Stimulated activated CD8-positive, alpha-beta memory T cell treated with anti-CD3 and anti-CD28 coated beads, Interleukin-7, amount 100 ng/mL, for 1 hour (primary cell): ENCODE data around the gene SPO11.
A peak's percentile ranks its signal among the peaks of the same experiment; 100 is the strongest.

Source experiments
- DNase-seq, 2 donors: peaks; one replicate each; pipeline ENCODE4 v3.0.0-alpha.2; 2020; ENCODE audit warnings: low read depth in 2 of 2

Gene SPO11

GRCh38 chr20:57375652-57376230 is 46.1 kb downstream of the SPO11 start:
- no peak for DNase-seq

GRCh38 chr20:57377350-57377749 is 47.7 kb downstream of the SPO11 start:
- DNase-seq, result no peak

- DNase-seq, result no peak
These were observed 48.5 kb downstream of the SPO11 start for GRCh38 chr20:57378107-57378506.

- no peak for DNase-seq
These were observed 49.2 kb downstream of the SPO11 start for GRCh38 chr20:57378646-57379262.

GRCh38 chr20:57379263-57379647 is 49.7 kb downstream of the SPO11 start:
- DNase-seq, result no peak

GRCh38 chr20:57380081-57380750 is 50.6 kb downstream of the SPO11 start:
- no peak for DNase-seq

- peak; percentile 65 to 79 for DNase-seq
These were observed 52.2 kb downstream of the SPO11 start for GRCh38 chr20:57381596-57382503.

GRCh38 chr20:57382516-57382915 is 52.9 kb downstream of the SPO11 start:
- DNase-seq, result no peak

- DNase-seq, result no peak
These were observed 54.1 kb downstream of the SPO11 start for GRCh38 chr20:57383447-57384347.

- DNase-seq, result no peak
These were observed 54.9 kb downstream of the SPO11 start for GRCh38 chr20:57384486-57384885.

- no peak for DNase-seq
These were observed 55.6 kb downstream of the SPO11 start for GRCh38 chr20:57384953-57385761.

- no peak for DNase-seq
These were observed 56.3 kb downstream of the SPO11 start for GRCh38 chr20:57385940-57386339.

- DNase-seq, result no peak
These were observed 57.2 kb downstream of the SPO11 start for GRCh38 chr20:57386762-57387161.

- DNase-seq, result no peak
These were observed 57.9 kb downstream of the SPO11 start for GRCh38 chr20:57387463-57387862.

GRCh38 chr20:57387945-57388371 is 58.4 kb downstream of the SPO11 start:
- DNase-seq, result no peak

GRCh38 chr20:57388953-57389694 is 59.5 kb downstream of the SPO11 start:
- DNase-seq, result no peak

GRCh38 chr20:57389695-57390603 is 60.3 kb downstream of the SPO11 start:
- DNase-seq, result no peak

GRCh38 chr20:57390604-57391438 is 61.2 kb downstream of the SPO11 start, which contains the start of gene RBM38:
Gene RBM38, plus strand, starts transcription at chr20:57391396. Its CDS starts 186 bp downstream, at chr20:57391582.
- peak; percentile 51 to 53 for DNase-seq
